ENCODE measurements around the gene CDC25C. TPM values are rescaled to one million over a fixed set of nuclear protein-coding genes. Genes with fewer than 3 reads are reported as not detected.
A peak's percentile ranks its signal among the peaks of the same experiment; 100 is the strongest.

The CDC25C gene
- total and polyA plus RNA-seq, 9 of the 15 experiments (the other 6 are each of a cell fraction or from before 2014, with no cell fraction given) = 19.1 to 63.7 (median 31.9) TPM

GRCh38 chr5:138352071-138352721 lies 20.6 kb upstream of the CDC25C start, which contains the start of gene KDM3B (continued):
- TF ChIP-seq SMARCA4 (IDR thresholded peaks at IDR 0.05) (no peak), FOXO4 (CRISPR knock-in tag; IDR thresholded peaks at IDR 0.05) (no peak), ZNF384 (IDR thresholded peaks at IDR 0.05; ENCODE audit: low read depth, low read length) (peak; percentile 56; the same call in 1 of the 2 replicates), EGR1 (conservative IDR thresholded peaks at IDR 0.05) (0 out of 2 replicates have a peak, but pooled peaks have one; percentile 15), ZNF589 (CRISPR knock-in tag; IDR thresholded peaks at IDR 0.05; ENCODE audit: low read depth) (no peak), BCOR (IDR thresholded peaks at IDR 0.05) (no peak), ZFP36 (IDR thresholded peaks at IDR 0.05; ENCODE audit: low read depth, low read length, partially characterized antibody) (no peak), CREB3L1 (IDR thresholded peaks at IDR 0.05; ENCODE audit: borderline replicate concordance, low read depth) (peak; percentile 43; the same call in 1 of the 2 replicates), HNRNPH1 (optimal IDR thresholded peaks at IDR 0.05; ENCODE audit: low read depth, low read length) (no peak), DNMT1 (IDR thresholded peaks at IDR 0.05) (no peak), PCBP2 (IDR thresholded peaks at IDR 0.05; ENCODE audit: low read depth, low read length, poor library complexity, severe bottlenecking) (no peak), CBX1 (IDR thresholded peaks at IDR 0.05; ENCODE audit: low read depth) (peak; percentile 99), THRB (CRISPR knock-in tag; conservative IDR thresholded peaks at IDR 0.05) (no peak), PRPF4 (IDR thresholded peaks at IDR 0.05; ENCODE audit: insufficient read depth, low read depth, low read length, poor library complexity, severe bottlenecking) (peak; percentile 91), MXD1 (CRISPR knock-in tag; IDR thresholded peaks at IDR 0.05; ENCODE audit: borderline replicate concordance, poor library complexity, severe bottlenecking) (no peak), SRSF3 (IDR thresholded peaks at IDR 0.05; ENCODE audit: insufficient read depth, low read length) (no peak), PREB (CRISPR knock-in tag; IDR thresholded peaks at IDR 0.05) (peak; percentile 52; the same call in 1 of the 2 replicates), ARID3A (IDR thresholded peaks at IDR 0.05; ENCODE audit: borderline replicate concordance, low read depth, low read length) (0 out of 2 replicates have a peak, but pooled peaks have one; percentile 24), CBX8 (IDR thresholded peaks at IDR 0.05; ENCODE audit: borderline replicate concordance, extremely low read depth, low read depth, low read length, poor library complexity, severe bottlenecking) (no peak)

Data from K562 (cell line).